A673 (cell line): ENCODE measurements around the gene ASNSD1. TPM values are rescaled to one million over a fixed set of nuclear protein-coding genes. Genes with fewer than 3 reads are reported as not detected.

Experiments used
- BruUV-seq: library from RNA; stranded (reverse); fragments of 400-500 nt; replicated peaks from 2 replicates; lab custom pipeline; 2021; lab: Mats Ljungman, UMichigan
- CTCF ChIA-PET: fragments of 300-600 bp; sonication (Branson Sonifier 250); formaldehyde crosslinking; loops from one replicate; lab custom pipeline; 2022; ENCODE audit warnings: antibody characterized with exemption; lab: Charles Lee
- POLR2A ChIA-PET: fragments of 300-600 bp; sonication (Branson Sonifier 250); formaldehyde crosslinking; loops from one replicate; lab custom pipeline; 2022; ENCODE audit warnings: antibody characterized with exemption; ENCODE audit not compliant: low non-redundant PET; lab: Charles Lee
- DNase-seq: peaks from one replicate; pipeline ENCODE4 v3.0.0-alpha.2; 2015; ENCODE audit warnings: low spot score
- H3K27ac ChIP-seq: fragments of 200-600 bp; sonication (generic); 2 replicates; pipeline ENCODE4 v1.5.1; 2016; ENCODE audit warnings: mixed run types, low read depth, mild to moderate bottlenecking, mixed read lengths, antibody characterized with exemption, low read length; ENCODE audit not compliant: poor library complexity, severe bottlenecking
- H3K27me3 ChIP-seq: fragments of 200-600 bp; sonication (generic); replicated peaks from 2 replicates; pipeline ENCODE4 v1.6.1; 2017; ENCODE audit warnings: mixed run types, low read depth, mild to moderate bottlenecking, mixed read lengths, antibody characterized with exemption, low read length; ENCODE audit not compliant: insufficient read depth, poor library complexity
- H3K36me3 ChIP-seq: fragments of 200-600 bp; sonication (generic); 2 replicates; pipeline ENCODE4 v1.6.1; 2016; ENCODE audit warnings: mixed run types, mild to moderate bottlenecking, mixed read lengths, antibody characterized with exemption, low read length; ENCODE audit not compliant: insufficient read depth, poor library complexity, severe bottlenecking
- H3K4me1 ChIP-seq: fragments of 200-600 bp; sonication (generic); 2 replicates; pipeline ENCODE4 v1.6.1; 2017; ENCODE audit warnings: mixed run types, mild to moderate bottlenecking, mixed read lengths, antibody characterized with exemption, low read length; ENCODE audit not compliant: insufficient read depth, poor library complexity, severe bottlenecking
- H3K4me3 ChIP-seq: fragments of 200-600 bp; sonication (generic); 2 replicates; pipeline ENCODE4 v1.5.1; 2016; ENCODE audit warnings: low read depth, mixed run types, mild to moderate bottlenecking, mixed read lengths, low read length; ENCODE audit not compliant: poor library complexity, severe bottlenecking
- H3K9me3 ChIP-seq: fragments of 200-600 bp; sonication (generic); 2 replicates; pipeline ENCODE4 v1.6.1; 2016; ENCODE audit warnings: mixed run types, low read depth, mild to moderate bottlenecking, mixed read lengths, antibody characterized with exemption, low read length; ENCODE audit not compliant: poor library complexity, severe bottlenecking
- CTCF ChIP-seq: fragments of 300-800, 200-600 bp; sonication (generic); conservative IDR thresholded peaks from 2 replicates; pipeline ENCODE4 v1.5.1; 2017; ENCODE audit warnings: low read depth, mild to moderate bottlenecking, antibody characterized with exemption, low read length, moderate library complexity, mixed read lengths
- EZH2 ChIP-seq: fragments of 200-600 bp; sonication (generic); IDR thresholded peaks from 2 replicates; pipeline ENCODE4 v1.6.1; 2017; ENCODE audit warnings: borderline replicate concordance, low read depth, mild to moderate bottlenecking, mixed read lengths, antibody characterized with exemption, low read length; ENCODE audit not compliant: poor library complexity, severe bottlenecking
- intact Hi-C: fragments of 100-400 bp; cut with micrococcal nuclease; formaldehyde crosslinking; loops from one replicate; pipeline ENCODE4 v1.10.0; 2022; ENCODE audit not compliant: unreplicated experiment
- total RNA-seq: library from RNA; stranded (reverse); gene quantifications from 2 replicates; pipeline ENCODE4 v1.2.3, GENCODE V29; 2021

The ASNSD1 gene
- total RNA-seq, 1 experiment from 2014 or later: 58.2 TPM

GRCh38 chr2:189679226-189679625 is 18.0 kb downstream of the ASNSD1 start:
- POLR2A ChIA-PET: no interaction called here
- TF ChIP-seq EZH2: no peak
- no peak for TF ChIP-seq CTCF
- no TSS peak for BruUV-seq
- CTCF ChIA-PET: no interaction called here
- no peak for DNase-seq
- Histone ChIP-seq H3K4me1 (peaks cover under 1% of the 10 kb centered on the region), H3K27me3 (no peaks in the 10 kb centered on the region), H3K4me3 (no peak overlapping the region), H3K36me3 (no peaks in the 10 kb centered on the region), H3K27ac (no peak overlapping the region), H3K9me3 (peaks cover 10% of the 10 kb centered on the region)
- intact Hi-C loops: no loop called here

GRCh38 chr2:189681203-189681602 is 19.9 kb downstream of the ASNSD1 start:
- ChIA-PET POLR2A (interaction anchor here (0.7 kb wide), 1 partner anchor 29 kb away, joined by 5 read pairs; no protein-coding TSS in a partner anchor), CTCF (no interaction called here)
- Histone ChIP-seq H3K4me3 (no peak overlapping the region), H3K9me3 (peaks cover 10% of the 10 kb centered on the region), H3K4me1 (peaks cover 7% of the 10 kb centered on the region), H3K27ac (no peak overlapping the region), H3K36me3 (no peaks in the 10 kb centered on the region), H3K27me3 (no peaks in the 10 kb centered on the region)
- intact Hi-C loops: no loop called here
- DNase-seq: no peak
- no TSS peak for BruUV-seq
- TF ChIP-seq CTCF: no peak
- TF ChIP-seq EZH2: no peak

DNA sequence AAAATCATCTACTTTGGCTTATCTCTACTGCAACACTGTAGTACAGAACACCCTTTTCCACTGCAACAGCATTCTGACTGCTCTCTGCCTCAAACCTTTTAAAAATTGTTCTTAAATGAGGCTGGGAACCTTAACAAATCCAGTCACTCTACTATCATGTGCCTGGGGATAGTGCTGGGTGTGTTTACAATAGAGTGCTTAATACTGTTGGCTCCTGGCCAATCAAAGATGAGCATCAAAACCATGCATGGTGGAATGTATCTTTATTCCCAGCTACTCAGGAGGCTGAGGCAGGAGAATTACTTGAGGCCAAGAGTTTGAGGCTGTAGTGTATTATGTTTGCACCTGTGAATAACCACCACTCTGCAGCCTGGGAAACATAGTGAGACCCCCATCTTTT is 20.6 kb downstream of the ASNSD1 start:
- CTCF ChIA-PET: no interaction called here
- Histone ChIP-seq H3K27me3 (no peaks in the 10 kb centered on the region), H3K27ac (no peak overlapping the region), H3K9me3 (peaks cover 10% of the 10 kb centered on the region), H3K4me3 (no peak overlapping the region), H3K4me1 (peaks cover 7% of the 10 kb centered on the region), H3K36me3 (no peaks in the 10 kb centered on the region)
- intact Hi-C loops: no loop called here
- TF ChIP-seq EZH2: no peak
- TF ChIP-seq CTCF: no peak
- no TSS peak for BruUV-seq
- POLR2A ChIA-PET: no interaction called here
- DNase-seq: no peak
